WERI-Rb-1 (cell line): ENCODE data around the gene BCAP31.

Experiments
- DNase-seq: peaks from one replicate; pipeline ENCODE4 v3.0.0-alpha.2; 2020
- H3K27ac ChIP-seq: fragments of 250-450 bp; sonication (Bioruptor Pico); 2 replicates; pipeline ENCODE4 v1.5.1; 2020; ENCODE audit warnings: mild to moderate bottlenecking, moderate library complexity
- H3K27me3 ChIP-seq: fragments of 250-450 bp; sonication (Bioruptor Pico); 2 replicates; pipeline ENCODE4 v1.5.1; 2021; ENCODE audit warnings: mild to moderate bottlenecking, low read depth, moderate library complexity; ENCODE audit not compliant: insufficient read depth, severe bottlenecking
- H3K36me3 ChIP-seq: fragments of 250-450 bp; sonication (Bioruptor Pico); 2 replicates; pipeline ENCODE4 v1.5.1; 2020; ENCODE audit warnings: mild to moderate bottlenecking, moderate library complexity
- H3K4me3 ChIP-seq: 2 replicates; pipeline ENCODE4 v1.5.1; 2011; ENCODE audit warnings: low read depth, mild to moderate bottlenecking, control low read depth, low read length
- H3K9me3 ChIP-seq: fragments of 250-450 bp; sonication (Bioruptor Pico); 2 replicates; pipeline ENCODE4 v1.5.1; 2021; ENCODE audit warnings: mild to moderate bottlenecking, moderate library complexity; ENCODE audit not compliant: severe bottlenecking
- TF ChIP-seq, protein P1 (sequence below): IDR thresholded peaks from 2 replicates; pipeline ENCODE4 v1.5.1; 2011; ENCODE audit warnings: low read depth, mild to moderate bottlenecking, control low read depth, inconsistent platforms, low read length

BCAP31 gene

GRCh38 chrX:153719701-153720100 lies 4.5 kb downstream of the BCAP31 start:
- H3K27ac ChIP-seq: peak overlapping the region; percentile 38
- H3K36me3 ChIP-seq: peaks cover 77% of the 10 kb centered on the region
- TF ChIP-seq, protein P1, sequence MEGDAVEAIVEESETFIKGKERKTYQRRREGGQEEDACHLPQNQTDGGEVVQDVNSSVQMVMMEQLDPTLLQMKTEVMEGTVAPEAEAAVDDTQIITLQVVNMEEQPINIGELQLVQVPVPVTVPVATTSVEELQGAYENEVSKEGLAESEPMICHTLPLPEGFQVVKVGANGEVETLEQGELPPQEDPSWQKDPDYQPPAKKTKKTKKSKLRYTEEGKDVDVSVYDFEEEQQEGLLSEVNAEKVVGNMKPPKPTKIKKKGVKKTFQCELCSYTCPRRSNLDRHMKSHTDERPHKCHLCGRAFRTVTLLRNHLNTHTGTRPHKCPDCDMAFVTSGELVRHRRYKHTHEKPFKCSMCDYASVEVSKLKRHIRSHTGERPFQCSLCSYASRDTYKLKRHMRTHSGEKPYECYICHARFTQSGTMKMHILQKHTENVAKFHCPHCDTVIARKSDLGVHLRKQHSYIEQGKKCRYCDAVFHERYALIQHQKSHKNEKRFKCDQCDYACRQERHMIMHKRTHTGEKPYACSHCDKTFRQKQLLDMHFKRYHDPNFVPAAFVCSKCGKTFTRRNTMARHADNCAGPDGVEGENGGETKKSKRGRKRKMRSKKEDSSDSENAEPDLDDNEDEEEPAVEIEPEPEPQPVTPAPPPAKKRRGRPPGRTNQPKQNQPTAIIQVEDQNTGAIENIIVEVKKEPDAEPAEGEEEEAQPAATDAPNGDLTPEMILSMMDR: no peak
- H3K4me3 ChIP-seq: no peak overlapping the region
- no peaks in the 10 kb centered on the region for H3K9me3 ChIP-seq
- peaks cover 2% of the 10 kb centered on the region for H3K27me3 ChIP-seq
- DNase-seq: no peak

- H3K27me3 ChIP-seq: peaks cover 2% of the 10 kb centered on the region
- peak overlapping the region; percentile 38 for H3K27ac ChIP-seq
- no peak for DNase-seq
- no peak overlapping the region for H3K4me3 ChIP-seq
- TF ChIP-seq, protein P1: no peak
- peaks cover 82% of the 10 kb centered on the region for H3K36me3 ChIP-seq
- H3K9me3 ChIP-seq: no peaks in the 10 kb centered on the region
These were observed 4.9 kb downstream of the BCAP31 start for GRCh38 chrX:153719238-153719637.

- Histone ChIP-seq H3K27me3 (peaks cover 2% of the 10 kb centered on the region), H3K4me3 (no peak overlapping the region), H3K27ac (no peak overlapping the region), H3K36me3 (peaks cover 89% of the 10 kb centered on the region), H3K9me3 (no peaks in the 10 kb centered on the region)
- TF ChIP-seq, protein P1: no peak
- no peak for DNase-seq
These were observed 6.7 kb downstream of the BCAP31 start for GRCh38 chrX:153717445-153717844.

DNA sequence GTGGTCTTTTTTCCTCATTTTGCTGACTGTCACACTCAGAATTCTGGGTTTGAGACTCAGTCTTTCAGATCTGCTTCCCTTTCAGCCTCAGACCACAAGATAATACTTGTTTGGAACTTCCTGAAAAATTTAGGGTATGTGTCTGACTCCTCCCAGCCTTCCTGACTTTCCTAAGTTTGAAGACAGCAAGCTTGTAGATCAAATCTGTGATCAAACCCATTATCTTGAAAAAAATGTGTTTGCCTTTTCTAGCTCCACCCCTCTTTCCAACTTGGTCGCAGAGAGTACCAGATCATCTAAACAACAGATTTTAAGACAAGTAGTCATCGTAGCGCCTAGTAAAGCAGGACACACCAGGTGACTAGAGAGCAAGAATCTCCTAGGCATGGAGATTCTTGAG lies 9.9 kb downstream of the BCAP31 start:
- H3K36me3 ChIP-seq: peaks cover 67% of the 10 kb centered on the region
- H3K27ac ChIP-seq: no peak overlapping the region
- H3K27me3 ChIP-seq: peaks cover 2% of the 10 kb centered on the region
- H3K9me3 ChIP-seq: no peaks in the 10 kb centered on the region
- H3K4me3 ChIP-seq: no peak overlapping the region
- TF ChIP-seq, protein P1: no peak
- no peak for DNase-seq

GRCh38 chrX:153709726-153710674 lies 14.2 kb downstream of the BCAP31 start:
- Histone ChIP-seq H3K9me3 (no peaks in the 10 kb centered on the region), H3K4me3 (no peak overlapping the region), H3K36me3 (peaks cover 32% of the 10 kb centered on the region), H3K27ac (no peak overlapping the region), H3K27me3 (peaks cover under 1% of the 10 kb centered on the region)
- DNase-seq: no peak
- TF ChIP-seq, protein P1: no peak
